ENCODE results near the gene FOXJ1.

GRCh38 chr17:76153202-76153601 is 12.2 kb upstream of the FOXJ1 start:
- TF ChIP-seq EZH2 (IDR thresholded peaks at IDR 0.05; ENCODE audit: insufficient read depth, poor library complexity, severe bottlenecking): no peak
- TF ChIP-seq EZH2phosphoT487 (IDR thresholded peaks at IDR 0.05; ENCODE audit: insufficient read depth, low read depth): no peak

Measured in GM23248 (cell line).